Glomerular endothelial cell (primary cell): ENCODE results near the gene TBATA. TPM values are rescaled to one million over a fixed set of nuclear protein-coding genes. Genes with fewer than 3 reads are reported as not detected.
"Not testable (repeated sequence)": the region's sequence is repeated elsewhere in the genome, so short reads cannot be mapped to it uniquely, and the experiment has no call there.

Experiments
- DNase-seq: peaks from one replicate; pipeline ENCODE4 v3.0.0-alpha.2; 2011; ENCODE audit warnings: low read depth, low spot score; ENCODE audit errors: extremely low read depth
- total RNA-seq: library from RNA; depleted of rRNA; stranded (reverse); fragments of >200 nt; gene quantifications from 2 replicates; pipeline ENCODE4 v1.2.3, GENCODE V29; 2015

TBATA gene
- total RNA-seq, 1 donor from 2014 or later, result not detected

DNA sequence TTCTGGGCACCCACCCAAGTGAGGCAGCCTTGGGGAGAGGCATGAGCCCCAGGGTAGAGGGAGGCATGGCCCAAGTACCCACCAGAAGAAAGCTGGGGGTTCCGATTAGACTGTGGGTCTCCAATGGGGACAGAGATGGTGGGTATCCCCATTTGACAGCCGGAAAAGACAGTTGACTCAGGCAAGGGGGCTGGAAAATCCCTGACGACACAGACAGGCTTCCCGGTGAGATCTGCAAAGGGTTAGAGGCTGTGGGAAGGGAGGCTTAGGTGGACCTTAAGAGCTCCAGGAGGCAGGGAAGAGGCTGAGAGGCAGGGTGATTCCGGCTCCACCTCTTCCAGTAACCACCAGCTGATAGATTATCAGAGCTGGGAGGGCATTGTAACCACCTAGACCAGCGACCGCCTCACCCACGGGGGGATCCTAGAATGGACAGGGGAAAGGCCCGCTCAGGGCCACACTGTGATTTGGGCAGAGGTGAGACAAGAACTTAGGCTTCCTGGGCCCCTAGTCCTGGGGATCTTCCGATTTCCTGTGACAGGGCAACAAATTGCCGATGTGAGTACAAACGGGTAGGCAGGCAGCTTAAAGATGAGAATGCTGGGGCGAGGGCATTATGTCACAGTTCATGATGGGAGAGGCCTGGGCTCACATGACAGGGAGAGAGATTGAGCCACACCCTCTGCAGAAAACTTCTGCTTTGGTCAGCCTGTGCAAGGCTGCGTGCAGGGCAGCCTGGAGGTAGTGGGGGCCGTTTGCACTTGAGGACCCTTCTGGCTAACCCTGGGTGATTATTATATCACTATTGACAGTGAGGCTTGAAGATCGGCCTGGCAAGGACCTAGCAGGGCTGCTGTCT is 5.4 kb downstream of the TBATA start:
- no peak for DNase-seq

DNA sequence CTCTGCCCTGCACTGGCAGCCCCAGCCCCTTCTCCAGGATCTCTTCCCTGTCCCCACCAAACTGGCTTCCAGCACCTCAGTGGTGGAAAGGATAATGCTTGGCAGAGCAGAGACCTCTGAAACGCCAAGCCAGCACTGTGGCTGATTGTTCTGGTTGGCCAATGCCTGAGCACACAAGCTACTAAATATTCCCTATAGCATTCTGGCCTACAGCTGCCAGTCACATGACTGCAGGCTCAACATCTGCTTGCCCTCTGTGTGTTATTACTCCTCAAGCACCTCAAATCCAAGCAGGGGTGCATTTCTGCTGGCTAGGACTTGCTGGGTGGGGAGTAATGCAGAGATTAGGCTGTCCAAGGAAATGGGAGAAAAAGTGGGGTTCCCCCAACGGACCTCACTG is 6.1 kb downstream of the TBATA start:
- DNase-seq, result no peak

DNA sequence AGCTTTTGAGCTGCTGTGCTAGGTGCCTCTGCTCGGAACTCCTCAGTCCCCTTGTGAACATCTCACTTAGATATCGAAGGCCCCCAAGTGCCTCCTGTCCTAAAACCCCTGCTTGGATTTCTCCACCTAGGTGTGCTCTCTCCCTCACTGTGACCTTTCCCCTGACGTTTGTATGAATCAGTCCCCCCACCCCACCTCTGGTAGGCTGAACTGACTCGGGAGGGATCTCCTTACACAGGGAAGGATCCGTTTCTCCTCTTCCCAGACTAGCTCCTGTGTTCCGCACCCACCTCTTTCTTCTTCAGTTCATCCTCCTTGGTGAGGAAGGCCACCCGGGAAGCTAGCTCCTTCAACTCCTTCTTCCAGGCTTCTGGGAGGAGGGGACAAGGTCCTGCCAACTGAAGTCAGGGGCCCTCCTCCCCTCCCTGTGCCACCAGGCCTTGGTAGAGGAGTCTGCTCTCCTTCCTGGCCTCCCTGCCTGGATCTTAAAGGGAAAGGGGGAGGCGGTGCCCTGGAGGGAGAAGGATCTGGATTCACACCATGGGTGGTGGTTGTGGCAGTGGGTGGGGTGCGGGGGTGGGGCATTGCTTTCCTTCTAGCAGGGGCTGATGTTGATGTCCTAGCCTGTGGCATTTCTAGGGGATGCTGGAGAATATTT is 6.8 kb downstream of the TBATA start:
- no peak for DNase-seq

DNA sequence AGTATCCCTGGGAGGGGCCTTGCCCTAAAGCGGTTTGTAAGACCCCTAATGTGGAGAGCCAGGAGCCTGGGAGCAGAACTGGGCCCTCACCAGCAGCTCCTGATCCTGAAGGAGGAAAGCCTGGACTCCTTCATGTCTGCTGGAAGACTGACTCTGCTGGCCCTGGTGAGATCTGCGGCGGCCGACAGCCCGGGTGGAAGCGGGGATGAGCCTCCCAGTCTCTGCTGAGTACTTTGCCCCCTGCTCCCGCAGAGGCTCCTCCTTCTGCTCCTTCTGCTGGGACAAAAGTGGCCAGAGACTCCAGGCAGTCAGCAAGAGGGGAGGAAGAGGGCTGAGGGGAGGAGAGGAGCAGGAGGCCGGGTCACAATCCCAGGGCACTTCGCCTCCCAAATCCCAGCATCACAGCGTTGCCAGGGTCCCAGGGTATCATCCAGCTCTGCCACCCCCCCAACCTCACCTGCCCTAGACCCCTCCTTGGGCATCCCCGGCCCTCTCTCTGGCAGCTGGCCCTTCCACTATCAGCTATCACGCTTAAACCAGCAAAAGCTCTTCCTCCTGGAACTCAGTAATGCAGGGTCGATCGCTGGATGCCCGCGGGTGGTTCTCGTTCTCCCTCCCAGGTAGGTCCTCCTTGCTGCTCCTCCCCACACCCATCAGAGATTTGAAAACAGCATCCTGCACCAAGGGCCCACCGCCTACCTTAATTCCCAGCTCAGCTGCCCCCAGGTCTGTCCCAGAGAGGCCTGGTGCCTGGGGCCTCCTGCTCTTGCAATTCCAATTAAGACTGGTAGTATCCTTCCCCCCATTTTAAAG is 7.9 kb downstream of the TBATA start:
- DNase-seq, result no peak

DNA sequence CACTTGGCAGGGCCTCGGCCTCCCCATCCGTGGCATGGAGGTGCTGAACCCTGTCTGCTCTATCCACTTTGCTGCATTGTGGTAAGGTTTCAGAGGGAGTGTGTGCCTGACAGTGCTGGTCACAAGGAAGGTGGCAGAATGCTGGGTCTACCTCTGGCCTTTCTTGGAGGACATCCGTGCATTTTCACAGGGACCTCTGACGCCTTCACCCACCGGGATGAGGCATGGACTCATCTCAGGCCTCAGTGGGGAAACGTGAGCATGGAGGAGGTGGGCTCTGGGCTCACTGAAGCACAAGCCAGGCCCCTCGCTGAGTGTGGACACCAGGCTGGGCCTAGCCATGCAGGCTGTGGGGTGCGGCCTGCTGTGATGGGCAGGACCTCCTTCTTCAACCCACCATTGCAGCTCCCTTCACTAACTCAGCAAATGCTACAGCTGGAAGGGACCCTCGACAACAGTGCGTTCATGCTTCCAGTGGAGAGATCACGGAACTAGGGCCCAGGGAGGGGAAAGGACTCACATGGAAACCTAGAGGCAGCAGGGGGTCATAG is 8.6 kb downstream of the TBATA start:
- DNase-seq, result no peak

DNA sequence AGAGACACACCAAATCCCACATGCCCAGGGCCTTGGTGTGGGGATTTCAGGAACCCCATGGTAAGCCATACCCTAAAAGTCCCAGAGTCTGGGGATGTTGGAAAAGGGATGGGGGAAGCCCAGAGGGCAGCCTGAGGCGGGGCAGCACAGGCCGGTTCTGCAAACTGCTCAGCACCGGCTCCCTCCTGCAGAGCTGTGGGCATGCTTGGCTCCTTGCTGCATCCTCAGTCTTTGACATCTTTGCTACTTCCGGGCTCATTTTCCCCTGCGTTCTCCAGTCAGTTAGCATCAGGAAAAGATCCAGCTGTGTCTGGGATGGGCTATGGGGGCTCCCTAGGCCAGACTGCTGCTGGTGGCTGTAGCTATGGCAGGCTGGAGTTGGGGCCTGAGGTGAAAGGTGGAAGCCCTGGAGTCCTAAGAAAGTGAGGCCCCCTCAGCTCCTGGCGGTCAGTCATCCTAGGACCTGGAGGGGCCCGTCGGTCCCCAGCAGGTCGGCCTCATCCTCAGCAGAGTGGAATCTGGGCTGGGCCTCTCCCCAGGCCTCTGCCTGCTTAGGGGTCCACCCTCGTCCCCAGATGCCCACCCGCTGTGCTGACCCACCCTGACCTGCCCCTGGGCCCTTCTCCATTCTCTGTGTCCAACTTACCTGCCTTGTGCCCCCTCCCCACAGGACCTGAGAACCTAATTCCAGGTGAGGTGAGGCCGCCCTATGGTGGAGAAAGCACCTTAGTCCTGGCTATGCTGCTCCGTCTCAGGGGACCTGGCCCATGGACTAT is 9.3 kb downstream of the TBATA start:
- no peak for DNase-seq

DNA sequence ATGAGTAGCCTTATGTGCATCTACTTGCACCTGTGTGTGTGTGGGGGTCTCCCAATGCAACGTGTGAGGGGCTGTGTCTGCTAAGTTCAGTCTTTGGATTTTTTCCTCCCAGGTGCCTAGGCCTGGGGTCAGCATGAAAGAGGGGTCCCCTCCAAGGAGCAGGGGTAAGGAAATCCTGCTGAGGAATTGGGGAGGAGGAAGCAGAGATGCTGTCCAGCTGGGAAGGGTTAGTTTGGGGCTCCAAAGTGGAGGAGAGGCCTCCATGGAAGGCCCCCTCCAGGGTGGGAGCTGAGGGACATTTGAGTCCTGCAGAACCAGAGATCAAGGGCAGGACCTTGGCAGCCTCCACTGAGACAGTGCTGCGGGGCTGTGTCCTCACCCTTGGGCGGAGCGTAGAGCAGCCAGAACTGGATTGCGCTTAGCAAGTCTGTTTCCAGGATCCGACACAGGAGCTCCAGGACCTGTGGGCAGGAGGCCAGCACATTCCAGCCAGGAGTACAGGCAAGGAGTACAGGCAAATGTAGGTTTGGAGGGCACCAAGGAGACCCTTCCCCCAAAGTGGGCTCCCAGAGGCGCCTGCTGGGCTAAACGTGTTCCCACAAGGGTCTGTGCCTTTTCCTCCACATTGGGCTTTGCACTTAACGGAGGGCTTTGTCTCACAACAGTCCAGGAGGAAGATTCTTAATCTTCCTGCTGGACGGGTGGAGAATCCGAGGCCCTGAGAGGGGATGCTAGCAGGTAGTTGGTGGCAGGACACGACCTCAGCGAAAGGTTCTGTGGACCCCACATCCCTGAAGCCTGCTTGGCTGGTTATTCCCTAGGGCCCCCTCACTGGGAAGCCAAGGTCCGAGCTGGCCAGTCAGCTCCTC is 10.1 kb downstream of the TBATA start:
- DNase-seq, result no peak

DNA sequence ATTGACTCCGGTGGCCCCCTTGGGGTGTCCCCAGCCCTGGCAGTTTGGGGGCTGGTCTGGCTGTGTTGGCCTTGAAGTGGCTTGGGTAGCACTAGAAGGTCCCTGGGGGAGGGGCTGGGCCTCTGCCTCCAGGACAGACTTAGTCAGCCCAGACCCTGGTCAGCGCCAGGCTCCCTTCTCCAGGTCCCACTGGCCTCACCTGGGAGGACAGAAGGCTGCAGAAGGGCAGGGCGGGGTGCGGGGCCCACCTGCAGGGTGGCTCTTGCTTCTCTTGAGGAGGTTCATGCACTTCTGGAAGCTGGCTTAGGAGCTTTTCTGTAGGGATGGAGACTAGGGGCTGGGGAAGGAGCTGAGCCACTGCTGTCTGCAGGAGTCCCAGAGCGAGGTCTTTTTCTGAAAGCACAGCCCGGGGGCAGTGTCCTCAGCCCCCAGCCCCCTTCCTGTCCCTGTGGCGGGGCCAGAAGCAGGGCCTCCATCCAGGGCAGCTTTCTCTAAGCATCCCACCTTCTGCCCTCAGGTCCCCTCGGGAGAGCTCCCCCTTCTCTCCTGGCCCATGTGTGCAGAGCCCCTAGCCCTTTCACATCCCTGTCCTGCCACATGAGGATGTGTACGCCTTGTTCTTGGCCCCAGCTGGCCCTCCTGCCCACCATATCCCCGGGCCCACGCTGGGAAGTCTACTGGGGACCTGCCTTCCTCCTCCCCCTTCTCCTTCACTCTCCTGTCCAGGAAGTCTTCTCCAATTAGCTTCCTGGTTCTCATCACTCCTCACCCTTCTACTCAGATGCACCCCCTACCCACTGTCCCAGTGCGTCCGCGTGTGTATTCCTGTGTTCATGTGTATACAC is 11.0 kb downstream of the TBATA start:
- DNase-seq, result no peak

DNA sequence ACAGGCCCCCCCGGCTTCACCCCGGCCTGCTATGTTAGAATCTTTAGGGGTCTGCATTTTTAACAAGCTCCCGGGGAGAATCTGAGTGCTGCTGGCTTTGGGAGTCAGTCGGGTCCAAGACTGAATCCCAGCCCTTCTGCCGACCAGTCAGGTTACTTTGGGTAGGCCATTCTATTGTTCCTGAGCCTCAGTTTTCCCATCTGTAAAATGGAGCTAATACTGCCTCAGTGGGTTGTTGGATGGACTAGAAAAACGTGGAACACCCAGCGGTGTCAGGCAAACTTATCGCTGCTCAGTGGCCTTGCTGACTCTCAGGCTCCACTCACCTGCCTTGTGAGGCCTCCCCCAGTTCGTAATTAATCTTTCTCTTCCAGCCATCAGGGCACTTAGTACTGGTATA is 11.7 kb downstream of the TBATA start:
- no peak for DNase-seq

DNA sequence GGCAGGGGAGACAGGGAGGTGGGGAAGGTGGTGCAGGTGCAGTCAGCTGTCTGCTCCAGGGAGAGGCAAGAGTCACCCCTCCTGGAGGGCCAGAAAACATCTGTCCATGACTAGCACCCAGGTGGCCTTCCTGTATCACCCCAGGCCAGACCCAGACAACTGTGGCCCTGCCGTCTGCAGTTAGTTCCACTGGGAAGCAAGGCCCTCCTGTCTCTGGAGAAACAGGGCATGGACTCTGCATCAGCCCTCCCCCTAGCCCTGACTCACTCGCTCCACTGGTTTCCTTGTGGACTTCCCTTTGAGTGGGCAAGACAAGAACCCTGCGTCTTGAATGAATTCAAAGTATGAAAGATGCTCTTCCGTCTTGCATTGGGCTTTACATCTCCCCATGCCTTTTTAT is 12.6 kb downstream of the TBATA start:
- no peak for DNase-seq

DNA sequence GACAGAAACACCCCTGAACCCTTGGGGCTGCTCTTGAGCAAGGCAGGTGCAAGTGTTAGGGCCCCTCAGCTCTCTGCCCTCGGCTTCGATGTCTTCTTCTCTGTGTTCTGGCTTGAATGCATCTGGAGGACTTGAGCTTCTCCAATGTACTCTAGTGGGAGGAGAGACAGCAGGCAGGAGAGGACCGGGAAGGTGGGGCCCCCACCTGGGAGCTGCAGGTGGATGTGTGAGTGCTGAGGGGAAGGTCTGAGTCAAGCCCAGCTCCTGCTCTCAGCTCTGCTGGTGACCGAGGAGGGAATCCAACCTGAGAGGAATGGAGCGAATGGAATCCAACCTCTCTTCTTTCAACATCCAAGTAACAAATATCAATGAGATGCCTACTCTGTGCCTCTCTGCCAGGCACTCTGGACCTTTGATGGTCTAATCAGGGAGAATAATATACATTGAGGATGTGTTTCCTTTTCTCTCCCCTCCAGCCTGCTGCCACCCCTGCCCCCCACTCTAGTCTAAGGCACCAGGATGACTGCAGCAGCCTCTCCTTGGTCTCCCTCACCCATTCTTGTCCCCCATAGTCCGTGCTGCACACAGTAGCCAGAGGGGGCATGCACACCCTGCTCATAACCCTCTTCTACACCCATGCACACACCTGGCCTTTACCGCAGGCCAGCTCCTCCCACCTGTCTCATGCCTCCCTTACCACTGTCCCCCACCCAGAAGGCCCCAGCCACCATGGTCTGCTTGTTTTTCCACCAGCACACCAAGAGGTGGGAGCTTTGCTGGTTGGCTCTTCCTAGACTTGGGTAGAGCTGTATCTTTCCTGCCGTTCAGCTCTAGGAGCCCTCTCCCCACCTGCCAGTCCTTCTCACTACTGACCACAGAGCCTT is 13.6 kb downstream of the TBATA start:
- DNase-seq, result no peak

DNA sequence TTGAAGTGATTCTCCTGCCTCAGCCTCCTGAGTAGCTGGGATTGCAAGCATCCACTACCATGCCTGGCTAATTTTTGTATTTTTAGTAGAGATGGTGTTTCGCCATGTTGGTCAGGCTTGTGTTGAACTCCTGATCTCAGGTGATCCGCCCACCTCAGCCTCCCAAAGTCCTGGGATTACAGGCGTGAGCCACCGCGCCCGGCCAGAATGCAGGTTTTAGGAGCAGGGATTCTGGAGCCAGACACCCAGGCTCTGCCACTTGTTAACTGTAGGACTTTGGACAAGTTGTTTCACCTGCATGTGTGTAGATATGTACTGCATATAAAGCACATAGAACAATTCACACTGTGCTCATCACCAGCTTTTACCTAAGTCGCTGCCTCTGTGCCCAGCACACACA is 14.7 kb downstream of the TBATA start:
- DNase-seq, result not testable (repeated sequence)

DNA sequence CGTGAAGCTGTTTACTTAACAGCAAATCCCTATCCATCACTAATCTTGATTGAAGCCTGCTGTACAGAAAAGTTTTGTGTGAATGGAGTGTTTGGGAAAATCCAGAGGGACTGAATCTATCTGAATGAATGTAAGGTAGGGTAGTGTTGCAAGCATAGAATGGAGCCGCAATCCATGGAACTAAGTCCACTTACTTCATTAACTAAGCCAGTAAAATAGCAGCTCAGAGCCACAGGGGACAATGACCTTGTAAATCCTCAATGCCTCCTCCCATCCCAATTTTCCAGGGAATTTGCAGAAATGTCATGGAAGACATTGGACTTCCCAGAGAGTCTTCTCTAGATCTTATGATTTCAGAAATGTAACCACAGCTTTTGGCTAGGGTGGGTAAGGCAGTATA is 15.2 kb downstream of the TBATA start:
- DNase-seq, result no peak

DNA sequence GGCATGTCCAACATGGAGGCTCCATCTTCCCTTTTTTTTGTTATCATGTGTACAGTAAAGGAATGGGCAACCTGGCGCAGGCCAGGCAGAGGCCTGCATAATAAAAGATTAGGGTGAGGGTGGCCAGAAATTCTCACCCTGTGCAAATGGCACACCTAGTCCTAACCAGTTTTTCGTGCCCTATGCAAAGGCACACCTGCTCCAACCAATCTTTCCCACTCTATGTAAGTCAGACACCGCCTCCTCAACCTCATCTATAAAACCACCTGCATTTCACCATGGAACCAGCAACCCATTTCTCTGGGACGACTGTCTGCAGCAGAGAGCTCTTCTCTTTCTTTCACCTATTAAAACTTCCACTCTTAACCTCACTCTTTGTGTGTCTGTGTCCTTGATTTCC is 16.1 kb downstream of the TBATA start:
- DNase-seq, result no peak

DNA sequence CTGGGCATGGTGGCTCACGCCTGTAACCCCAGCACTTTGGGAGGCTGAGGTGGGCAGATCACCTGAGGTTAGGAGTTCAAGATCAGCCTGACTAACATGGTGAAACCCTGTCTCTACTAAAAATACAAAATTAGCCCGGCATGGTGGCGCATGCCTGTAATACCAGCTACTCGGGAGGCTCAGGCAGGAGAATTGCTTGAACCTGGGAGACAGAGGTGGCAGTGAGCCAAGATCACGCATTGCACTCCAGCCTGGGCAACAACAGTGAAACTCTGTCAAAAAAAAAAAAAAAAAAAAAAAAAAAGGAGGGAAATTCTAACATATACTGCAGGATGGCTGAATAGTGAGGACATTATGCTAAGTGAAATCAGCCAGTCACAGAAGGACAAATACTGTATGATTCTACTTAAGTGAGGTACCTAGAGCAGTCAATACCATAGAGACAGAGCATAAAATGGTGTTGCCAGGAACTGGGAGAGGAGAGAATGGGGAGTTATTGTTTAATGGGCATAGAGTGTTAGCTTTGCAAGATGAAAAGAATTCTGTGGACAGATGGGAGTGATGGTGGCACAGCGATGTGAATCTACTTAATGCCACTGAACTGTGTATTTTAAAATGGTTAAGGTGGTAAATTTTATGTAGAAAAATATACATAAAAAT is 17.0 kb downstream of the TBATA start:
- not testable (repeated sequence) for DNase-seq

DNA sequence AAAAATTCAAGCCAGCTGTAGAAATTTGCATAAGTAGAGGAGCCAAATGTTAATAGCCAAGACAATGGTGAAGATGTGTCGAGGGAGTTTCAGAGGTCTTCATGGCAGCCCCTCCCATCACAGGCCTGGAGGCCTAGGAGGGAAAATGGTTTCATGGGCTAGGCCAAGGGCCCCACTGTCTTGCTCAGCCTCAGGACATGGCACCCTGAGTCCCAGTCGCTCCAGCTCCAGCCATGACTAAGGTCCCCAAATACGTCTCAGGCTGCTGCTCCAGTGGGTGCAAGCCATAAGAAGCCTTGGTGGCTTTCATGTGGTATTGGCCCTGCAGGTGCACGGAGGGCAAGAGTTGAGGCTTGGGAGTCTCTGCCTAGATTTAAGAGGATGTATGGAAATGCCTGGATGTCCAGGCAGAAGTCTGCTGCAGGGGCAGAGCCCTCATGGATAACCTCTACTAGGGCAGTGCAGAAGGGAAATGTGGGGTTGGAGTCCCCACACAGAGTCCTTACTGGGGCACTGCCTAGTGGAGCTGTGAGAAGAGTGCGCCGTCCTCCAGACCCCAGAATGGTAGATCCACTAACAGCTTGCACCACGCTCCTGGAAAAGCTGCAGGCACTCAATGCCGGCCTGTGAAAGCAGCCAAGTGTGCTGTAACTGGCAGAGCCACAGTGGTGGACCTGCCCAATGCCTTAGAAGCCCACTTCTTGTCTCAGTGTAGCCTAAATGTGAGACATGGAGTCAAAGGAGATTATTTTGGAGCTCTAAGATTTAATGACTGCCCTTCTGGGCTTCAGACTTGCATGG is 19.2 kb downstream of the TBATA start:
- no peak for DNase-seq
